Urothelium cell line (cell line): ENCODE measurements around the gene FIGNL2.

Experiments
- DNase-seq: peaks from one replicate; pipeline ENCODE4 v3.0.0; 2011; ENCODE audit warnings: low spot score, mixed read lengths
- FAIRE-seq: peaks from 2 replicates; lab custom pipeline; 2011; peaks lifted over from hg19 to GRCh38; lab: Jason Lieb, UNC

Gene FIGNL2

GRCh38 chr12:51777973-51778372, 70.5 kb downstream of the FIGNL2 start:
- DNase-seq = no peak
- FAIRE-seq = no peak

- FAIRE-seq = no peak
- DNase-seq = no peak
Observed at GRCh38 chr12:51777457-51777856, 71.1 kb downstream of the FIGNL2 start.

GRCh38 chr12:51774933-51775332, 73.6 kb downstream of the FIGNL2 start:
- no peak for FAIRE-seq
- DNase-seq = no peak

GRCh38 chr12:51773145-51773869, 75.2 kb downstream of the FIGNL2 start:
- FAIRE-seq (no peak), DNase-seq (peak; percentile 40)

GRCh38 chr12:51771008-51771407, 77.5 kb downstream of the FIGNL2 start:
- DNase-seq (no peak), FAIRE-seq (no peak)
